ENCODE data around the gene UBAC1. TPM values are rescaled to one million over a fixed set of nuclear protein-coding genes. Genes with fewer than 3 reads are reported as not detected.

UBAC1 gene
- polyA plus RNA-seq, 1 of the 3 experiments (the other 2 are of a cell fraction): 67.7 TPM

GRCh38 chr9:135955934-135956801, 5.0 kb downstream of the UBAC1 start:
- 75% methylated on average over 14 of the region's 32 CpGs for WGBS (ENCODE audit: low lambda C conversion rate)
- Histone ChIP-seq H3K27ac (ENCODE audit: low read depth in 2 of 2, low read length in 1 of 2) (no peak overlapping the region), H3K9me2 (no peaks in the 10 kb centered on the region), H2AFZ (ENCODE audit: low read depth) (no peak overlapping the region), H3K36me3 (replicated peaks in 1 of 2; ENCODE audit: control insufficient read depth in 1 of 2, insufficient read depth in 2 of 2, low read length in 1 of 2) (peaks cover 0 to 20% of the 10 kb centered on the region in 2 experiments), H4K20me1 (ENCODE audit: insufficient read depth) (peaks cover 22% of the 10 kb centered on the region), H3K27me3 (ENCODE audit: insufficient read depth) (no peaks in the 10 kb centered on the region), H3K79me2 (ENCODE audit: insufficient read depth) (peaks cover 65% of the 10 kb centered on the region), H3K4me3 (ENCODE audit: low read depth in 2 of 2, low read length in 1 of 2) (no peak overlapping the region), H3K9ac (no peak overlapping the region), H3K4me2 (no peak overlapping the region), H3K9me3 (no peaks in the 10 kb centered on the region), H3K4me1 (ENCODE audit: control insufficient read depth in 1 of 2, insufficient read depth in 2 of 2, low read depth in 1 of 2, low read length in 1 of 2) (peaks cover 0 to 15% of the 10 kb centered on the region in 2 experiments; a peak in 2 of 4 replicates), H3F3A (replicated peaks; ENCODE audit: insufficient read depth) (peaks cover 4% of the 10 kb centered on the region)
- ChIA-PET CTCF (interaction anchor here (0.8 to 2.1 kb wide), 3 partner anchors 12 to 347 kb away, joined by 4 to 9 read pairs (median 4); no protein-coding TSS in a partner anchor), POLR2A (interaction anchor here (0.8 kb wide), 1 partner anchor 237 kb away, joined by 4 read pairs; no protein-coding TSS in a partner anchor)
- TF ChIP-seq RFX5 (IDR thresholded peaks at IDR 0.05; ENCODE audit: low read length) (no peak), FOXM1 (IDR thresholded peaks at IDR 0.05; ENCODE audit: low read depth) (no peak), JUND (IDR thresholded peaks at IDR 0.05) (no peak), MAX (IDR thresholded peaks at IDR 0.05; ENCODE audit: low read depth) (no peak), RXRA (IDR thresholded peaks at IDR 0.05; ENCODE audit: borderline replicate concordance, low read depth) (no peak), YY1 (IDR thresholded peaks at IDR 0.05; ENCODE audit: low read depth) (no peak)
- no peak for DNase-seq

GRCh38 chr9:135952664-135953206, 8.4 kb downstream of the UBAC1 start:
- CTCF ChIA-PET: interaction anchor here (2.3 kb wide), 1 partner anchor 7 kb away, joined by 8 read pairs; no protein-coding TSS in a partner anchor
- WGBS (ENCODE audit: low lambda C conversion rate): 94% methylated on average over 22 of the region's 22 CpGs
- Histone ChIP-seq H3K27ac (ENCODE audit: low read depth in 2 of 2, low read length in 1 of 2) (no peak overlapping the region), H3K9me3 (no peaks in the 10 kb centered on the region), H3K36me3 (replicated peaks in 1 of 2; ENCODE audit: control insufficient read depth in 1 of 2, insufficient read depth in 2 of 2, low read length in 1 of 2) (peaks cover 0 to 32% of the 10 kb centered on the region in 2 experiments), H3K79me2 (ENCODE audit: insufficient read depth) (peaks cover 34% of the 10 kb centered on the region), H2AFZ (ENCODE audit: low read depth) (no peak overlapping the region), H3F3A (replicated peaks; ENCODE audit: insufficient read depth) (peaks cover 4% of the 10 kb centered on the region), H3K9me2 (no peaks in the 10 kb centered on the region), H3K9ac (no peak overlapping the region), H3K4me3 (ENCODE audit: low read depth in 2 of 2, low read length in 1 of 2) (no peak overlapping the region), H3K27me3 (ENCODE audit: insufficient read depth) (no peaks in the 10 kb centered on the region), H3K4me2 (no peak overlapping the region), H3K4me1 (ENCODE audit: control insufficient read depth in 1 of 2, insufficient read depth in 2 of 2, low read depth in 1 of 2, low read length in 1 of 2) (no peaks in the 10 kb centered on the region), H4K20me1 (ENCODE audit: insufficient read depth) (no peaks in the 10 kb centered on the region; the same call in 1 of the 2 replicates)
- POLR2A ChIA-PET: no interaction called here
- TF ChIP-seq REST (IDR thresholded peaks at IDR 0.05; ENCODE audit: low read depth, low read length): no peak
- TF ChIP-seq TCF12 (IDR thresholded peaks at IDR 0.05): no peak
- TF ChIP-seq RXRA (IDR thresholded peaks at IDR 0.05; ENCODE audit: borderline replicate concordance, low read depth): no peak
- DNase-seq: no peak

All from SK-N-SH (cell line).